Activated naive CD8-positive, alpha-beta T cell treated with anti-CD3 and anti-CD28 coated beads for 36 hours (primary cell): ENCODE results near the gene DYNLT5. TPM values are rescaled to one million over a fixed set of nuclear protein-coding genes. Genes with fewer than 3 reads are reported as not detected.
"Not testable (repeated sequence)": the region's sequence is repeated elsewhere in the genome, so short reads cannot be mapped to it uniquely, and the experiment has no call there.

Experiments
- DNase-seq: peaks from one replicate; pipeline ENCODE4 v3.0.0; 2021
- H3K27ac Mint-ChIP-seq: one replicate; pipeline ENCODE4 v1.8.0; 2022; ENCODE audit warnings: mild to moderate bottlenecking, moderate library complexity, mixed read lengths
- H3K27me3 Mint-ChIP-seq: one replicate; pipeline ENCODE4 v1.8.0; 2022; ENCODE audit warnings: mild to moderate bottlenecking, mixed read lengths
- H3K36me3 Mint-ChIP-seq: one replicate; pipeline ENCODE4 v1.8.0; 2021; ENCODE audit warnings: mild to moderate bottlenecking, mixed read lengths
- H3K4me1 Mint-ChIP-seq: one replicate; pipeline ENCODE4 v1.8.0; 2021; ENCODE audit warnings: mixed read lengths
- H3K4me3 Mint-ChIP-seq: one replicate; pipeline ENCODE4 v1.8.0; 2022; ENCODE audit warnings: mild to moderate bottlenecking, moderate library complexity, mixed read lengths
- H3K9me3 Mint-ChIP-seq: one replicate; pipeline ENCODE4 v1.8.0; 2022; ENCODE audit warnings: mixed read lengths
- total RNA-seq, 2 experiments: library from RNA; stranded (reverse); gene quantifications; one replicate each; pipeline ENCODE4 v1.2.3, GENCODE V29; 2021

The DYNLT5 gene
- not detected for total RNA-seq

GRCh38 chr1:66752000-66752592, at the start of gene DYNLT5:
TSS of gene DYNLT5 (plus strand) at chr1:66752459. CDS start at chr1:66754659, 2,200 bp downstream.
- Mint-ChIP-seq H3K4me3 (peak within 1 kb of the TSS; percentile 58), H3K27ac (no peak within 1 kb of the TSS), H3K36me3 (no peaks in the 10 kb centered on the region), H3K4me1 (peaks cover 14% of the 10 kb centered on the region), H3K9me3 (no peaks in the 10 kb centered on the region), H3K27me3 (peaks cover 69% of the 10 kb centered on the region)
- no peak for DNase-seq

- H3K9me3 Mint-ChIP-seq = no peaks in the 10 kb centered on the region
- H3K36me3 Mint-ChIP-seq = no peaks in the 10 kb centered on the region
- H3K27me3 Mint-ChIP-seq = peaks cover 8% of the 10 kb centered on the region
- DNase-seq = no peak
- no peak overlapping the region for H3K27ac Mint-ChIP-seq
- no peaks in the 10 kb centered on the region for H3K4me1 Mint-ChIP-seq
- H3K4me3 Mint-ChIP-seq = no peak overlapping the region
These were observed 47.9 kb upstream of the DYNLT5 start for GRCh38 chr1:66704177-66704875.

- Mint-ChIP-seq H3K36me3 (no peaks in the 10 kb centered on the region), H3K4me1 (no peaks in the 10 kb centered on the region), H3K9me3 (no peaks in the 10 kb centered on the region), H3K4me3 (no peak overlapping the region), H3K27ac (no peak overlapping the region), H3K27me3 (peaks cover 10% of the 10 kb centered on the region)
- DNase-seq = no peak
These were observed 47.1 kb upstream of the DYNLT5 start for GRCh38 chr1:66705110-66705509.

- DNase-seq = no peak
- Mint-ChIP-seq H3K27me3 (peaks cover 10% of the 10 kb centered on the region), H3K9me3 (no peaks in the 10 kb centered on the region), H3K4me3 (no peak overlapping the region), H3K27ac (no peak overlapping the region), H3K36me3 (no peaks in the 10 kb centered on the region), H3K4me1 (no peaks in the 10 kb centered on the region)
These were observed 40.8 kb upstream of the DYNLT5 start for GRCh38 chr1:66711420-66711819.

GRCh38 chr1:66712839-66713238, 39.4 kb upstream of the DYNLT5 start:
- DNase-seq = no peak

GRCh38 chr1:66723985-66724384, 28.3 kb upstream of the DYNLT5 start:
- peaks cover 8% of the 10 kb centered on the region for H3K27me3 Mint-ChIP-seq

More at GRCh38 chr1:66712839-66713238, 39.4 kb upstream of the DYNLT5 start:
- Mint-ChIP-seq H3K27ac (no peak overlapping the region), H3K4me1 (no peaks in the 10 kb centered on the region), H3K36me3 (no peaks in the 10 kb centered on the region), H3K9me3 (no peaks in the 10 kb centered on the region), H3K27me3 (peaks cover 14% of the 10 kb centered on the region), H3K4me3 (no peak overlapping the region)

GRCh38 chr1:66725885-66726665, 26.2 kb upstream of the DYNLT5 start:
- Mint-ChIP-seq H3K27ac (no peak overlapping the region), H3K9me3 (peaks cover 3% of the 10 kb centered on the region), H3K36me3 (no peaks in the 10 kb centered on the region), H3K4me1 (peaks cover 13% of the 10 kb centered on the region), H3K4me3 (no peak overlapping the region), H3K27me3 (peaks cover 8% of the 10 kb centered on the region)
- DNase-seq = peak; percentile 42

More at GRCh38 chr1:66723985-66724384, 28.3 kb upstream of the DYNLT5 start:
- Mint-ChIP-seq H3K27ac (no peak overlapping the region), H3K4me3 (no peak overlapping the region), H3K36me3 (no peaks in the 10 kb centered on the region), H3K9me3 (peaks cover 3% of the 10 kb centered on the region), H3K4me1 (peaks cover 9% of the 10 kb centered on the region)
- no peak for DNase-seq

GRCh38 chr1:66728021-66728420, 24.2 kb upstream of the DYNLT5 start:
- Mint-ChIP-seq H3K4me3 (no peak overlapping the region), H3K4me1 (peaks cover 18% of the 10 kb centered on the region), H3K27me3 (peaks cover 11% of the 10 kb centered on the region), H3K36me3 (no peaks in the 10 kb centered on the region), H3K27ac (no peak overlapping the region), H3K9me3 (peaks cover 3% of the 10 kb centered on the region)
- DNase-seq = no peak

- H3K27me3 Mint-ChIP-seq = peaks cover 11% of the 10 kb centered on the region
- not testable (repeated sequence) for DNase-seq, H3K36me3 Mint-ChIP-seq, H3K4me3 Mint-ChIP-seq, H3K9me3 Mint-ChIP-seq, H3K27ac Mint-ChIP-seq
- H3K4me1 Mint-ChIP-seq = peaks cover 19% of the 10 kb centered on the region
These were observed 23.5 kb upstream of the DYNLT5 start for GRCh38 chr1:66728716-66729115.

GRCh38 chr1:66729119-66729518, 23.1 kb upstream of the DYNLT5 start:
- Mint-ChIP-seq H3K9me3 (peaks cover 3% of the 10 kb centered on the region), H3K36me3 (no peaks in the 10 kb centered on the region), H3K4me1 (peaks cover 19% of the 10 kb centered on the region), H3K27me3 (peaks cover 11% of the 10 kb centered on the region), H3K27ac (no peak overlapping the region), H3K4me3 (peak overlapping the region; percentile 24)
- DNase-seq = no peak

- no peak overlapping the region for H3K27ac Mint-ChIP-seq
- H3K4me1 Mint-ChIP-seq = peaks cover 19% of the 10 kb centered on the region
- no peaks in the 10 kb centered on the region for H3K36me3 Mint-ChIP-seq
- peaks cover 11% of the 10 kb centered on the region for H3K27me3 Mint-ChIP-seq
- H3K9me3 Mint-ChIP-seq = peaks cover 3% of the 10 kb centered on the region
- DNase-seq = no peak
- H3K4me3 Mint-ChIP-seq = no peak overlapping the region
These were observed 22.7 kb upstream of the DYNLT5 start for GRCh38 chr1:66729523-66729922.

- no peak for DNase-seq
- no peak overlapping the region for H3K27ac Mint-ChIP-seq
- H3K36me3 Mint-ChIP-seq = no peaks in the 10 kb centered on the region
- H3K4me3 Mint-ChIP-seq = no peak overlapping the region
- H3K27me3 Mint-ChIP-seq = peaks cover 11% of the 10 kb centered on the region
- H3K4me1 Mint-ChIP-seq = peaks cover 19% of the 10 kb centered on the region
- peaks cover 3% of the 10 kb centered on the region for H3K9me3 Mint-ChIP-seq
These were observed 21.8 kb upstream of the DYNLT5 start for GRCh38 chr1:66730462-66730861.

GRCh38 chr1:66731170-66731865, 20.9 kb upstream of the DYNLT5 start:
- Mint-ChIP-seq H3K4me1 (peaks cover 16% of the 10 kb centered on the region), H3K36me3 (no peaks in the 10 kb centered on the region), H3K4me3 (no peak overlapping the region), H3K27me3 (peaks cover 9% of the 10 kb centered on the region), H3K9me3 (peaks cover 3% of the 10 kb centered on the region), H3K27ac (no peak overlapping the region)
- DNase-seq = no peak

GRCh38 chr1:66732407-66733166, 19.7 kb upstream of the DYNLT5 start:
- H3K4me1 Mint-ChIP-seq = peaks cover 16% of the 10 kb centered on the region
- H3K27ac Mint-ChIP-seq = no peak overlapping the region
- DNase-seq = no peak
- peaks cover 3% of the 10 kb centered on the region for H3K9me3 Mint-ChIP-seq
- no peaks in the 10 kb centered on the region for H3K36me3 Mint-ChIP-seq
- H3K4me3 Mint-ChIP-seq = no peak overlapping the region
- peaks cover 5% of the 10 kb centered on the region for H3K27me3 Mint-ChIP-seq
